Activated T-helper 1 cell treated with Interleukin-2 at 50 U/mL for 16 hours (primary cell): ENCODE results near the gene BSN.
"Not testable (repeated sequence)": the region's sequence is repeated elsewhere in the genome, so short reads cannot be mapped to it uniquely, and the experiment has no call there.

Experiments
- DNase-seq: peaks from one replicate; pipeline ENCODE4 v3.0.0-alpha.2; 2020; ENCODE audit warnings: low read depth

The BSN gene

DNA sequence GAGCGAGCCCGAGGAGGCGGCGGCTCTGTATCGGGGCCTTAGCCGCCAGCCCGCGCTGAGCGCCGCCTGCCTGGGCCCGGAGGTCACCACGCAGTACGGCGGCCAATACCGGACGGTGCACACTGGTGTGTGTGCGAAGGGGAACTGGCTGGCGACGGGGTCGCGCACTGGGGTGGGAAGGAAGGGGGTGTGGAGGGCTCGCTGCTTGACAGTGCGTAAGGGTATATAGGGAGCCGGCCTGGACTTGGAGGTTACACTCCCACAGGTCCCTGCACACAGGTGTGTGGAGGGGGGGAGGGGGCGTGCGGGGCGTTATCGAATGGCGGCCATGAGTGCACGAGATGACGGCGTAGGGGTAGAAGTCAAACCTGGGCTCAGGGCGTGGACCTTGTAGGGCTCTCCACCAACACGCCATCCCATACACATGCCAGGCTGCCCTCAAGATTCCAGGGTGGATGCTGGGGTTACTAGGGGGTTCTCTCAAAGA, 120.3 kb downstream of the BSN start:
- DNase-seq = no peak

GRCh38 chr3:49675912-49676311, 121.6 kb downstream of the BSN start:
- DNase-seq = no peak

GRCh38 chr3:49680493-49681231, 126.4 kb downstream of the BSN start:
- no peak for DNase-seq

GRCh38 chr3:49681232-49681522, 126.9 kb downstream of the BSN start:
- no peak for DNase-seq

GRCh38 chr3:49681543-49681942, 127.3 kb downstream of the BSN start:
- DNase-seq = no peak

- no peak for DNase-seq
Observed at GRCh38 chr3:49683162-49683561, 128.9 kb downstream of the BSN start.

DNA sequence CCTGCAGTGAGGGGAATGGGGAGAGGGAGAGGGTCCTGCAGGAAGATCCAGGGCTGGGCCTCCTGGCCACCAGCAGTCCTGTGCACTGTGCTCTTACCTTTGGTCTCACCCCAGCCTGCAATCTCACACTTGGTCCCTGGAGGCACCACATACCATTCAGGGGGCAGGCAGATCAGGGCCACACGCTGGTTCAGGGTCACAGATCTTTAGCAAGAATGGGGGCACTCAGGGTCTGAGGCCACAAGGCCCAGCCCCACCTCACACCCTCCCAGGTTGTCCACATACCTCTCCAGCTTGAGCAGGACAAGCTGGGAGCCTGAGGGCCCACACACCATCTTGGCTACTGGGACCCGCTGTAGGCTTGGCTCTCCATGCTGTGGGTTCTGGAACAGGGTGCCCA, 130.2 kb downstream of the BSN start:
- DNase-seq = not testable (repeated sequence)

DNA sequence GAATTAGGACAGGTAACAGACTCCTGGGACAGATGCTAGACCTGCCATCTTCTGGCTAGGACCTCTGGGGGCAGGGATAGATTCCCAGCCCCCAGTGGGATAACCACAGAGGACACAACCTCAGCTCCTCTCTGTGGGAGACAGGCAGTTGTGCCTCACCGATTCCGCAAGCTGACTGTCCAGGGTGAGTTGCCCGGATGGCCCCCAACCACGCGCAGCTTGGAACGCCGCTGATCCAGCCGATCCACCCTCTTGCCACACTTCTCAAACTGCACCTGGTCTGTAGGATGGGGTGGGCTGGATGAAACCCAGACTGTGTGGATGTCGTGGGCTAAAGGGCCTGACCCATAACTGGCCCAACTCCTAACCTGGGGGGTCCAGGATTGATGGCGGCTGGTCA, 130.8 kb downstream of the BSN start:
- DNase-seq = not testable (repeated sequence)

GRCh38 chr3:49685846-49686245, 131.6 kb downstream of the BSN start:
- DNase-seq = not testable (repeated sequence)

DNA sequence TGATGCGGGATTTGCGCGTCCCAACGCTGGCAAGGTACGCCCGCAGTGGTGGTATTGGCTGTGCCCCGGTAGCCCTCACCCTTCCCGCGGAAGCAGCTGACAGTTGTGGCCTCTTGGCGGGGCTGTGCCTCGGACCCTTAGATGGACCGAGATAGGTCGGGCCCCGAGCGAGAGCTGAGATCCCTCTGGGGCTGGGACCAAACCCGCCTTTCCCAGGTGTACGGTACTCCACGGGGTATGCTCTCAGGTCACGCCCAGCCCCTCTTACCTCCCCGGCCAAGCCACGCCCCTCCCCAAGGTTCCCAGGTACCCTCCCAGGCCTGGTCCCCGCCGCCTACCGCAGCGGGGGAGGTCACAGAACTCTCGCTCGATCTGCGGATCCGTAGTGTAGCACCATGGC, 132.1 kb downstream of the BSN start:
- DNase-seq = not testable (repeated sequence)

DNA sequence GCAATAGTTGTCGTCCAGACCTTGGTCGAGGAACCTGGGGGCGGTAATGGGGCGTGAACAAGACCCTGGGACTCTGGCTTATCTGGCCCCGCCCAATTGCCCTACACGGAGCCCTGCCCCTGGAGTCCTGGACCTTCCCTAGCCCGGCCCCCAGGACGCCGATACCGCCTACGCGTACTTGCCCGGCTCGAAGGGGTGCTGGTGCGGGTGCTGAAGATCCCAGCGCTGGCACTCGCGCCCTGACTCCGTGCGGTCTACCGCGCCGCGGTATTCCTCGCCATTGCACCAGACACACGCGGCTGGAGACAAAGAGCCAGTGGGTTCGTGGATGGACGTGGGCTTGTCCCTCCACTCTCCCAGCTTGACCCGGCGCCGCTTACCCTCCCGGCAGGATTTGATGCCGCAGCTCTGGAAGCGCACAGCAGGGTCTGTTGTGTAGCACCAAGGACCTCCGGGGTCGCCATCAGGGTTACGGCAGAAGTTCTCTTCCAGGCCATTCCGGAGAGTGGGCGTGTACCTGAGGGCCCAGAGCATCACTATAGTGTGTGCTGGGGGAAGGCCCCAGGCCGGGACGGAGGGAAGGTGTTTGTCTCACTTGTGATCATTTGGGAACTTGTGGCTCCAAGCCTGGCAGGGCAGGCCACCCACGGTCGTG, 132.6 kb downstream of the BSN start:
- not testable (repeated sequence) for DNase-seq

GRCh38 chr3:49687424-49687795, 133.1 kb downstream of the BSN start:
- DNase-seq = not testable (repeated sequence)

GRCh38 chr3:49688338-49689045, 134.2 kb downstream of the BSN start:
- DNase-seq = not testable (repeated sequence)

GRCh38 chr3:49689046-49689907, 135.0 kb downstream of the BSN start, which contains the start of the genes MST1 and RNF123:
MST1 (minus strand) TSS chr3:49689474; CDS start chr3:49688691, 783 bp downstream.
RNF123 (plus strand) TSS chr3:49689557; CDS start chr3:49691166, 1,609 bp downstream.
- DNase-seq = peak; percentile 88

- DNase-seq = not testable (repeated sequence)
Observed at GRCh38 chr3:49689908-49690624, 135.8 kb downstream of the BSN start.

GRCh38 chr3:49690856-49691255, 136.6 kb downstream of the BSN start:
- not testable (repeated sequence) for DNase-seq

DNA sequence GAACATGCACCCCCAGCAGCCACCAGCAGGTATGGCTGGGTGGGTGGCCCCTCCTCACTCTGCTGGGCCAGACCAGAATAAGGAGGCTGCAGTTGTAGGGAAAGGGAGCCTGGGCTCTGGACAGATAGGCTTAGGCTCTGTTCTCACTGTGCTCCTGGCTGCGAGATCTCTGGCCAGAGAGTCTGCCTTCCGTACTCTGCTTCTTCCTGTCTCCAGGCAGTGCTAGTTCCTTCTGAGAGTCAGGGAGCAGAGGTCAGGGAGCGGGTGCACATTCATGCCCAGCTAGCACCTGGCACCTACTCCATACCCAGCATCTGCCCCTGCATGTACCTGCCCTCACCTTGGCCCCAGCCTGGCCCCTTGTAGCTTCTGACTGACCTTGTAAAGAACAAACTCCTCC, 137.2 kb downstream of the BSN start:
- not testable (repeated sequence) for DNase-seq

DNA sequence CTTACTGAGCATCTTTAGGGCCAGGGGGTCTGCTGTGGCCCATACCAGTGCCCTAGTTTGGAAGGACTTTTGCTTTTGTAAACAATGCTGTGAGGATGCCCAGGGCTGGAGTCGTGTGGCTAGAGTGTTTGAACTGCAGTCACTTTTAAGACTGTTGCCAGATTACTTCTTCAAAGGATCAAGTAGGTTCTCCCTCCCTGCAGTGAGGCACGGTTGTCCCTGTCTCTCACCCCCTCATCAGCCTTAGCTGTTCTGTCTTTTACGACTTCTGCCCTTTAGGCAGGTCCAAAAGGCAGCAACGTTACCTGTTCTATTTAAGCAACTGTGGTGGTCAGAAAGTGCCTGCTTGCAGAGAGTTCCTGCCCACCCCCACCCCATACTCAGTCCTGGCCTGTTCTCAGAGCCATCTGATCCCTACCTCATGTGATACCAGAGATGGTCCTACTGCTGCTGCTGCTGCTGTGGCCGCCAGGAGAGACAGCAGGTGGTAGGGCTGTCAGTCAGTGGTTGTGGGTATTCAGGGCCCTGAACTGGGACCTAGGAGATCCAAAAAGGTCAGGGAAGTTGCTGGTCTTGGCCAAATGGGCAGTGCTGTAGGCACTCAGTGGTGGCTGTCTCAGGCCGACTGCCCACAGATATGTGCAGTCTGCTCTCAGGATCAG, 140.3 kb downstream of the BSN start:
- not testable (repeated sequence) for DNase-seq

DNA sequence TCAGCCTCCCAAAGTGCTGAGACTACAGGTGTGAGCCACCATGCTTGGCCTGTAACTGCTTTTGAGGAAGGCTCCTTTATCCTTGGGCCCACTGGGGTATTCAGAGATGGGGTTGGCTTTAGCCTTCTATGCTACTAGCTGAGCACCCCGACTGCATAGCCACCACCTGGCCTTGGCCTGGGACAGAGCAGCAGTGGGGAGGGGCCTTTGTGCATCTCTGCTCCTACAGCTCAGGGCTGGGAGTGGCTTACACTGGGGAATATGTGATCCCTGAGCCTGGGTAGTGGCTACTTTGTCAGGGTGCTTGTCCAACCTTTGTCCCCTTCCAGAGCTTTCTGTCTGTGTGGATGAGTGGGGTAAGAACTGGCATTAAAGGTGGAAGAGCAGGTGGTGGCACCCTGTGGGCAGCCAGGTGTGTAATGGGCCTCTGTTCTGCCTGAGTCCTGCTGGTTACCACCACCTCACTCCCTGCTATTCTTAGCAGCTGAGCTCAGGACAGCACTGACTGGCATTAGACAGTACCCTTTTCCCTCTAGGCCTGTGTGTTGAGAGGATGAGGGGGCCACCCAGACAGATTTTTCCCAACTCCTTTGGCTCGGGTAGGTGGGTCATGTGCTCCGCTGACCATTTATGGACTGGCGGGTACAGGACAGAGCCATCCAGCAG, 141.2 kb downstream of the BSN start:
- DNase-seq = not testable (repeated sequence)
